Glomerular endothelial cell (primary cell): ENCODE results near the gene RCSD1. TPM values are rescaled to one million over a fixed set of nuclear protein-coding genes. Genes with fewer than 3 reads are reported as not detected.

Experiments
- DNase-seq: peaks from one replicate; pipeline ENCODE4 v3.0.0-alpha.2; 2011; ENCODE audit warnings: low read depth, low spot score; ENCODE audit errors: extremely low read depth
- total RNA-seq: library from RNA; depleted of rRNA; stranded (reverse); fragments of >200 nt; gene quantifications from 2 replicates; pipeline ENCODE4 v1.2.3, GENCODE V29; 2015

Gene RCSD1
- total RNA-seq, 1 donor from 2014 or later: 5.8 TPM

DNA sequence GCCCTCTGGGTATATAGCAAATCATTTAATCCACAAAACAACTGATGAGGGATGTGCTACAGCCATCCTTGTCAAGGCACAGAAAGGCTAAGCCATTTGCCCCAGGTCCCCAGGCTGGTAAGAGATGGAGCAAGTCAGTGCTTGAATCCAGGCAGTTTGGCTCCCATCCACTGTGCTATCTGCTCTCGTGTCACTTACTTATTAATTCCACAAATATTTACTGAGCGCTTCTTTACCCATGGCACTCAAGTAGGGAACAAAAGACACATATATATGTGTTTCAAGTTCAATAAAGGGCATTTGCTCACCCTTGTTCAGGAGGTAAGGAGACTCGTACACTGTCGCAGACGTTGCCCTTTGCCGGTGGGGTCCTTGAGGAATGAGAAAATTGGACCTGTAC is 53.2 kb downstream of the RCSD1 start:
- DNase-seq: no peak

- no peak for DNase-seq
Measured at GRCh38 chr1:167683641-167684502, 53.8 kb downstream of the RCSD1 start.

DNA sequence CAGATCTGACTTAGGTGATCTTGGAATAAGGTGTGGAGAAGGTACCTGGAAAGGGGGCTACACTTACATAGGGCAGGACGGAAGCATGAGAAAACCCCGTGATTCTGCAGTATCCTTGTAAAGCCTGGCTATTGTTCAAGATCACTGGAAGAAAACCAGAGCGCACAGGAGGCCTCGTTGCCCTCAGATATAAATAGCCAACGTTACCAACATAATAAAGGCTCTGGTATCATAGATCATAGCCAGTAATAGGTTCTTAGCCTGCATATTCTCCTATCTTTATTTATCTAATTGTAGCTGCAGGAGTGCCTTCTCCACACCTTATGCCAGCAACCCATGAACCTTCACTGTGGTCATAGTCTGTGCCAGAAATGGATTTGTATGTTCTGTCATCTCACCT is 55.8 kb downstream of the RCSD1 start:
- DNase-seq: no peak

GRCh38 chr1:167687919-167688519 is 58.0 kb downstream of the RCSD1 start:
- DNase-seq: peak; percentile 78

- DNase-seq: no peak
Measured at GRCh38 chr1:167689567-167689920, 59.5 kb downstream of the RCSD1 start.

GRCh38 chr1:167690053-167690452 is 60.0 kb downstream of the RCSD1 start:
- DNase-seq: no peak

- no peak for DNase-seq
Measured at GRCh38 chr1:167693425-167694045, 63.5 kb downstream of the RCSD1 start.

DNA sequence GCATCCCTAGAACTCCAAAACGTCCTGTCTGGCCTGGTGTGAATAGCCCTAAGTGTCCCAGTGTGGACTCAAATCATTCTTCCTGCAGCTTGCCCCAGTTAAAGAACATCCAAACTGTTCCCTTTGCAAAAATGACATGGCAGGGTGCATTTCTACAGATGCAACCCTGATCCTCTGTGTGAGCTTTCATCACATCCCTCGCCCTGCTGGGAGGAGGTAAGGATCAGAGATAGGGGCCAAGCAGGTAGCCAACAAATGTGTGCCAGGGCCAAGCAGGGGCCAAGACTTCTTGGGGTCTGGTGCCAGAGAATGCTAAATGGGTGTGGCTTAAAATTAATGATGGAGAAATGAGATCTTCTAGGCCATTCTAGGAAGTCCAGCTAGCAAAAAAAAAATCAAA is 64.7 kb downstream of the RCSD1 start:
- no peak for DNase-seq

GRCh38 chr1:167695147-167695546 is 65.1 kb downstream of the RCSD1 start:
- DNase-seq: no peak

GRCh38 chr1:167695756-167696561 is 65.9 kb downstream of the RCSD1 start:
- DNase-seq: no peak

GRCh38 chr1:167697667-167698141 is 67.7 kb downstream of the RCSD1 start:
- DNase-seq: no peak

GRCh38 chr1:167698313-167698712 is 68.3 kb downstream of the RCSD1 start:
- DNase-seq: no peak

DNA sequence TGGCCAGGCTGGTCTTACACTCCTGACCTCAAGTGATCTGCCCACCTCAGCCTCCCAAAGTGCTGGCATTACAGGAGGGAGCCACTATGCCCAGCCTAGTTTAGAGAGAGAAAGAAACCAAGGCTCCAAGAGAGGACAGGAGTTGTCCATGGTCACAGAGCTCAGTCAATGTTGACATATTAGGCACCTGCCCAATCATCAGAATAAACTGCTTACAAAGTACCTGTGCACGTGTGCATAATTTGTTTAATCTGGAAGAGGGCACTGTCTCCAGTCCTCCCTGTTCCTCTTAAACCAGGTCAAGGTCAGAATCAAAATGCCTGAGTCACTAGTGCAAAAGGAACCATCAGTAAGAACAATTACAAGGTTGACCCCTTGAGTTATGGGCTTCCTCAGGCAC is 71.5 kb downstream of the RCSD1 start:
- no peak for DNase-seq

DNA sequence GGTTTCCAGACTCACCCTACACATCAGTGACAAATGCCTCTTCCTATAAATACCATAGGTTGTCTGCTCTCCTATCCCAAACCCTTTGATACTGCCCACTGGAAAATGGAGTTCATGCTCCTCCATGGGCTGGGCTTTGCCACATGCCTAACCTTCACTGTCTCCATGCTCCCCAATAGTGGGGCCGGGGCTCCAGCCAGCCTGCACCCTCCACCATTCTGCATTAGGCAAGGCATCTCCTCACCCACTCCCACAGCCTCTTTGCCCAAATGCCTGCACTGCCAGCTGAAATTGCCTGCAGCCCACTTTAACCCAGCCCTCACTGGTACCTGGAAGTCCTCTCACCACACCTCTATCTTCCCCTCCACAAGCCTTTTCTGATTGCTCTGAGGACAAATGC is 73.5 kb downstream of the RCSD1 start:
- no peak for DNase-seq

DNA sequence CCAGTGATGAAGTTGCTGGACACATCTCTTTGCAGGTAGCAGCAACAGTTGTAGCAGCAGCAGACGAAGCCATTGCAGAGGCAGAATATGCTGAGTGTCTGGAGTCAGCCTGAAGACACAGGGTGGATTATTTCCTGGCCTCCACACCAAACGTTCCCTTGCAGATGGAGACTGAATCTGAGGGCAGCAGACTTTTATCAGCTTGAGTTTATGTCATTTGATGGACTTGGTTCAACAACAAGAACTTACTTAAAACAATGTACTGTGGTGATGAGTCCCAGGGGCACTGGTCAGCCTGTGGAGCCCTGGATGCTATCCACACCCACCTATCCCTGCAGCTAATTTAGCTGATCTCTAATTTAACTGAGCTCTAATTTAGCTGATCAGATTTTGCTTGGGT is 74.7 kb downstream of the RCSD1 start:
- no peak for DNase-seq

DNA sequence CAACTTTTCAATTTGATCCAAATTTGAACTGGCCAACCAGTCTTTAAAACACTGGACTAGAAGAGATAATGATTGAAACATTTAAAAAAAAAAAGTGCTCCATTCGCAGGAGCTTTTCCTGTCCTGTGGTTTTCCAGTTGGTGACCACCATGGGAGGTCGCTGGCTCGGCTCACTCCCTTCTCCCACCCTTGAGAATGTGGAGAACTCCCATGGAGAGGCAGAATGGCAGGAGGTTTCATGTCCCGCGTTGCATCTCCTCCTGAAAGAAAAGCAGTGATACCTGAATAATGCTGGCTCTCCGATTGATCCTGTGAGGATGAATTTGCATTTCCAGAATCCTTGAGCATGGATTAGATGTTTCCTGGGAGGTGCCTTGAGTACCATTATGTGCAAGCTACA is 75.2 kb downstream of the RCSD1 start:
- no peak for DNase-seq

- no peak for DNase-seq
Measured at GRCh38 chr1:167706363-167706762, 76.3 kb downstream of the RCSD1 start.

- DNase-seq: no peak
Measured at GRCh38 chr1:167706931-167707877, 77.2 kb downstream of the RCSD1 start.

- no peak for DNase-seq
Measured at GRCh38 chr1:167707942-167708341, 77.9 kb downstream of the RCSD1 start.

- no peak for DNase-seq
Measured at GRCh38 chr1:167708940-167709389, 78.9 kb downstream of the RCSD1 start.
